ENCODE results near the gene UMPS.

GRCh38 chr3:124695369-124695768 lies 34.9 kb upstream of the UMPS start:
- TF ChIP-seq EZH2 (IDR thresholded peaks at IDR 0.05; ENCODE audit: borderline replicate concordance, low read depth, low read length, poor library complexity, severe bottlenecking) (no peak), CTCF (conservative IDR thresholded peaks at IDR 0.05; ENCODE audit: low read depth, low read length) (no peak)
